Heart left ventricle (tissue), 16 donors: ENCODE data around the gene ISCU. TPM values are rescaled to one million over a fixed set of nuclear protein-coding genes. Genes with fewer than 3 reads are reported as not detected.

Experiments used
- ATAC-seq, 4 donors: fragments of 200-7000 bp; cut with Tn5 transposase; one replicate each; pipeline ENCODE4 v1.9.1; 2020 to 2022; ENCODE audit warnings: moderate library complexity in 4 of 4, mild to moderate bottlenecking in 3 of 4, moderate number of reproducible peaks in 1 of 4
- DNase-seq, 5 donors: peaks; one replicate each; pipeline ENCODE4 v3.0.0-alpha.2; 2020
- H3K27ac ChIP-seq, 12 donors: fragments of 200-600 bp; sonication (generic) in 4 of 12; one replicate each; pipeline versions ENCODE4 v1.5.0 to v1.8.0; 2016 to 2022; ENCODE audit warnings: mild to moderate bottlenecking in 2 of 12
- H3K27me3 ChIP-seq, 9 donors: fragments of 200-600 bp; sonication (generic) in 2 of 9; one replicate each; pipeline versions ENCODE4 v1.5.1 to v1.8.0; 2016 to 2022; ENCODE audit warnings: mild to moderate bottlenecking in 3 of 9
- H3K36me3 ChIP-seq, 9 donors: fragments of 200-600 bp; sonication (generic) in 2 of 9; one replicate each; pipeline versions ENCODE4 v1.5.0 to v1.8.0; 2018 to 2022; ENCODE audit warnings: mild to moderate bottlenecking in 2 of 9
- H3K4me1 ChIP-seq, 12 donors: fragments of 200-600 bp; sonication (generic) in 4 of 12; one replicate each; pipeline versions ENCODE4 v1.5.0 to v1.8.0; 2016 to 2022; ENCODE audit warnings: mild to moderate bottlenecking in 3 of 12
- H3K4me3 ChIP-seq, 12 donors: fragments of 200-600 bp; sonication (generic) in 4 of 12; one replicate each; pipeline versions ENCODE4 v1.5.0 to v1.8.0; 2017 to 2022; ENCODE audit warnings: mild to moderate bottlenecking in 9 of 12, moderate library complexity in 4 of 12
- H3K9me3 ChIP-seq, 12 donors: fragments of 200-600 bp; sonication (generic) in 4 of 12; one replicate each; pipeline versions ENCODE4 v1.5.0 to v1.8.0; 2016 to 2022; ENCODE audit warnings: mild to moderate bottlenecking in 1 of 12
- CTCF ChIP-seq, 12 donors: fragments of 200-600 bp; sonication (generic) in 4 of 12; IDR thresholded peaks; one replicate each; pipeline versions ENCODE4 v1.5.0 to v1.8.0; 2018 to 2022; ENCODE audit warnings: antibody characterized with exemption in 12 of 12, mild to moderate bottlenecking in 5 of 12
- POLR2A ChIP-seq, 2 donors: fragments of 450-650 bp; IDR thresholded peaks; one replicate each; pipeline ENCODE4 v1.6.1; 2017; ENCODE audit warnings: antibody characterized with exemption in 2 of 2, mild to moderate bottlenecking in 2 of 2, moderate library complexity in 2 of 2
- WGBS, 4 donors: extraction: QIAGEN DNeasy Blood & Tissue Kit in 2 of 4; methylation state at CpG; one replicate each; pipeline versions ENCODE4 v1.1.5 to v1.1.7; 2013 to 2018; 5-methylcytosine and 5-hydroxymethylcytosine counted together
- intact Hi-C, 10 donors: fragments of 100-400 bp; cut with DNase I; formaldehyde crosslinking; loops; one replicate each; pipeline versions ENCODE4 v1.11.1 to v1.14.2; 2022
- polyA plus RNA-seq, 2 donors: library from polyadenylated mRNA; stranded (reverse); fragments of 200-250 nt; gene quantifications; one replicate each; pipeline ENCODE4 v1.2.3, GENCODE V29; 2013
- total RNA-seq, 9 donors: library from RNA; depleted of rRNA in 2 of 9; stranded (reverse); fragments of >200 nt in 2 of 9; fragmentation: NEBNext Ultra II Directional in 3 of 9; extraction: Animal tissue kit (Norgen Biotek cat#: 25700) in 3 of 9; gene quantifications; one replicate each; pipeline versions ENCODE4 v1.1.0 to v1.2.4, GENCODE V29; 2016 to 2023
- donor health status: ischemic (EF 13 %, LVEDD 7.1; RV severe dilation, severe dysfunction).
- donor health status: healthy with polysubstance abuse.
- donor health status: DM: no; HTN: yes; CAD: no.
- donor health status: DM: no; HTN: no; CAD: no.
- donor health status: ischemic (EF 25% LVEDD 6.9; RV normal size, moderate dysfunction).
- donor health status: ischemic (EF 25% LVEDD 5.7; RV mildly dilated, moderate dysfunction).
- donor health status: healthy.
- donor health status: DM: yes; HTN: yes; CAD: no.
- donor health status: ischemic (EF 35%, LVEDD 5.7; RV mildly dilated, moderate dysfunction).
- donor health status: nonischemic (EF 11% LVEDD 7.7; RV severe dilation, severe dysfunction).
- donor health status: DM: yes; HTN: yes; CAD: no.
- donor health status: PGD.
- donor health status: ischemic (EF 29% LVEDD 5.4; RV normal size, mild dysfunction).
- donor health status: nonischemic (EF 23%, LVEDD 6.1; RV moderate dilation, normal function).

ISCU gene
- total and polyA plus RNA-seq, 11 donors, result 203 to 632 (median 462) TPM

DNA sequence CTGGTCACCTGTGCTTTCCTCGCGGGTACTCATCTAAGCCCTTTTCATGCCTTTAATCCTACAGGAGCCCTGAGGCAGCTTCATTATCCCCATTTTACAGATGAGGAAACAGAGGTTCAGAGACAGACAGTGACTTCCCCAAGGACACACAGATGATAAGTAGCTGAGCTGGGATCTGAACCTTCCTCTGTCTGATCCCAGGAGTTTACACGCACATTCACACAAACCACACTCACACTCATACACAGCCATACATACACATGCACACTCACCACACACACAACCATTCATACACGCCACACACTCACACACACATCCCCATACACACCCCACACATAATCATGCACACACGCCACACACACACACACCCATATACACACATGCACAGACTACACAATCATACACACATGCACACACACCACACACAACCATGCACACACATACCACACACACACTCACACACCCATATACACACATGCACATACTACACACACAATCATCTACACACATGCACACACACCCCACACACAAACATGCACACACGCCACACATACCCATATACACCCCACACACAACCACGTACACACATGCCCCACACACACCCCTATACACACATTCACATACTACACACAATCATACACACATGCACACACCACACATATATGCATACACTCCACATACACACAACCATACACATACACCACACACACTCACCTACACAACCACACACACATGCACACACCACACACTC is 32.7 kb downstream of the ISCU start:
- no peak for ATAC-seq
- Histone ChIP-seq H3K27ac (no peak overlapping the region), H3K27me3 (no peaks in the 10 kb centered on the region), H3K9me3 (no peaks in the 10 kb centered on the region), H3K36me3 (no peaks in the 10 kb centered on the region), H3K4me1 (no peaks in the 10 kb centered on the region), H3K4me3 (peak overlapping the region in 3 of 12 donors; percentile 24 to 57 (median 57))
- no peak for DNase-seq
- WGBS, 4 donors, result 94 to 97% (median 96%) methylated on average over 7 of the region's 7 CpGs
- intact Hi-C loops, result no loop called here
- TF ChIP-seq CTCF (IDR thresholded peaks at IDR 0.05), result no peak
- TF ChIP-seq POLR2A (IDR thresholded peaks at IDR 0.05), result no peak

GRCh38 chr12:108595711-108596647 is 33.6 kb downstream of the ISCU start:
- H3K4me3 ChIP-seq, result peak overlapping the region in 4 of 12 donors; percentile 42 to 61 (median 57)
- H3K27ac ChIP-seq, result peak overlapping the region in 1 of 12 donors; percentile 22
- H3K9me3 ChIP-seq, result no peaks in the 10 kb centered on the region
- H3K27me3 ChIP-seq, result no peaks in the 10 kb centered on the region
- 75 to 87% (median 81%) methylated on average over 9 to 17 of the region's 17 CpGs for WGBS, 4 donors
- ATAC-seq (no peak), DNase-seq (no peak)
- H3K36me3 ChIP-seq, result no peaks in the 10 kb centered on the region
- TF ChIP-seq POLR2A (IDR thresholded peaks at IDR 0.05), result no peak
- TF ChIP-seq CTCF (IDR thresholded peaks at IDR 0.05), result no peak
- no peaks in the 10 kb centered on the region for H3K4me1 ChIP-seq
- intact Hi-C loops, result no loop called here

- H3K9me3 ChIP-seq, result no peaks in the 10 kb centered on the region
- no peaks in the 10 kb centered on the region for H3K4me1 ChIP-seq
- TF ChIP-seq POLR2A (IDR thresholded peaks at IDR 0.05) (no peak), CTCF (IDR thresholded peaks at IDR 0.05) (no peak)
- ATAC-seq (no peak), DNase-seq (no peak)
- intact Hi-C loops, result no loop called here
- H3K36me3 ChIP-seq, result no peaks in the 10 kb centered on the region
- 52 to 63% (median 58%) methylated on average over 7 to 10 of the region's 10 CpGs for WGBS, 4 donors
- no peaks in the 10 kb centered on the region for H3K27me3 ChIP-seq
- peak overlapping the region in 9 of 12 donors; percentile 18 to 61 (median 39) for H3K4me3 ChIP-seq
- peak overlapping the region in 1 of 12 donors; percentile 22 for H3K27ac ChIP-seq
Measured at GRCh38 chr12:108596854-108597558, 34.6 kb downstream of the ISCU start.
